ENCODE measurements around the gene ARHGEF18. TPM values are rescaled to one million over a fixed set of nuclear protein-coding genes. Genes with fewer than 3 reads are reported as not detected.

The ARHGEF18 gene
- total RNA-seq, 1 experiment from 2014 or later, result 38.3 TPM

DNA sequence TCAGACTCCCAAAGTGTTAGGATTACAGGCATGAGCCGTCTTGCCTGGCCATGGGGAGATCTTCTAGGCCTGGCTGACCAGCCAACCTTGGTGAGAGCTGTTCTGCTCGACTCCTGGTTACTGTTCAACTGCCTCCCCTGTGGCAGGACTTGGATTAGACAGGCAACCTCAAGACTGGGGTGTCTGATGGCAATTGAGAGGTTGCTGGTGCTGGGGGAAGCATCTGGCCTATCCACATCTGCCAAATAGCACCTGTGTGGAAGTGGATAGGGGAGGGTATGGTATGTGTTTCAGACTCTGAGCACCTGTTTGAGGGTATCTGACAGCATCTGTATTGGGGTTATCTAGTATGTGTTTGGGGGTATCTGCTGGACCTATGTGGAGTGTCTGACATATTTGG lies 44.7 kb downstream of the ARHGEF18 start:
- WGBS (ENCODE audit: extremely low coverage, insufficient read length, low lambda C conversion rate), result no CpG with 5 or more reads among the region's 2 CpGs

More for the DNA sequence above, 44.7 kb downstream of the ARHGEF18 start:
- Histone ChIP-seq H2AK5ac (ENCODE audit: insufficient read length, low read length) (no peak overlapping the region), H3K23ac (ENCODE audit: insufficient read length, low read depth, low read length) (no peak overlapping the region), H3T11ph (ENCODE audit: low read length) (no peak overlapping the region), H3K79me1 (ENCODE audit: insufficient read depth, low read depth, low read length, poor library complexity, severe bottlenecking) (no peaks in the 10 kb centered on the region), H2BK5ac (ENCODE audit: insufficient read length, low read length) (no peak overlapping the region), H2BK20ac (ENCODE audit: low read depth, low read length, poor library complexity, severe bottlenecking) (no peak overlapping the region), H3K4me1 (ENCODE audit: insufficient read depth, low read length) (no peaks in the 10 kb centered on the region; the same call in 1 of the 2 replicates), H4K91ac (ENCODE audit: insufficient read length, low read depth, low read length) (no peak overlapping the region), H3K14ac (ENCODE audit: insufficient read depth, low read length) (no peak overlapping the region), H3K9me3 (ENCODE audit: control insufficient read depth, low read depth, low read length) (no peaks in the 10 kb centered on the region), H3K27me3 (ENCODE audit: insufficient read depth, low read length) (no peaks in the 10 kb centered on the region), H3K23me2 (ENCODE audit: insufficient read length, low read depth, low read length, poor library complexity, severe bottlenecking) (peaks cover 10% of the 10 kb centered on the region), H3K18ac (ENCODE audit: insufficient read length, low read depth, low read length) (no peak overlapping the region), H3K4ac (ENCODE audit: low read depth, low read length) (no peak overlapping the region), H2AFZ (ENCODE audit: low read length) (no peak overlapping the region), H4K5ac (ENCODE audit: insufficient read length, low read depth, low read length) (no peak overlapping the region), H4K20me1 (ENCODE audit: control insufficient read depth, insufficient read depth, insufficient read length) (no peaks in the 10 kb centered on the region), H4K8ac (replicated peaks; ENCODE audit: insufficient read length, low read depth, low read length) (no peak overlapping the region), H3K4me2 (ENCODE audit: insufficient read depth, insufficient read length, low read length) (no peak overlapping the region), H2BK12ac (ENCODE audit: insufficient read length, low read depth, low read length) (no peak overlapping the region), H3K79me2 (ENCODE audit: insufficient read depth, low read length) (peaks cover 12% of the 10 kb centered on the region; the same call in 1 of the 2 replicates), H3K27ac (ENCODE audit: insufficient read length, low read depth, low read length) (no peak overlapping the region), H2BK120ac (ENCODE audit: low read depth, low read length, poor library complexity, severe bottlenecking) (no peak overlapping the region), H3K9ac (ENCODE audit: extremely low read depth, insufficient read length, low read length) (no peak overlapping the region), H3K56ac (ENCODE audit: insufficient read length, low read depth, low read length) (no peak overlapping the region), H2BK15ac (ENCODE audit: low read depth, low read length) (no peak overlapping the region)
- DNase-seq, result no peak
- Mint-ChIP-seq H3K4me3 (peak overlapping the region; percentile 89 to 93), H3K27ac (no peak overlapping the region), H3K36me3 (ENCODE audit: insufficient read depth in 1 of 3, low read depth in 3 of 3) (no peaks in the 10 kb centered on the region; a peak in 2 of 7 replicates), H3K27me3 (ENCODE audit: low read depth) (no peaks in the 10 kb centered on the region; the same call in 1 of the 2 replicates), H3K9me3 (no peaks in the 10 kb centered on the region; a peak in 2 of 5 replicates), H3K4me1 (peaks cover 6 to 15% of the 10 kb centered on the region in 2 experiments)
- TF ChIP-seq, protein P1, sequence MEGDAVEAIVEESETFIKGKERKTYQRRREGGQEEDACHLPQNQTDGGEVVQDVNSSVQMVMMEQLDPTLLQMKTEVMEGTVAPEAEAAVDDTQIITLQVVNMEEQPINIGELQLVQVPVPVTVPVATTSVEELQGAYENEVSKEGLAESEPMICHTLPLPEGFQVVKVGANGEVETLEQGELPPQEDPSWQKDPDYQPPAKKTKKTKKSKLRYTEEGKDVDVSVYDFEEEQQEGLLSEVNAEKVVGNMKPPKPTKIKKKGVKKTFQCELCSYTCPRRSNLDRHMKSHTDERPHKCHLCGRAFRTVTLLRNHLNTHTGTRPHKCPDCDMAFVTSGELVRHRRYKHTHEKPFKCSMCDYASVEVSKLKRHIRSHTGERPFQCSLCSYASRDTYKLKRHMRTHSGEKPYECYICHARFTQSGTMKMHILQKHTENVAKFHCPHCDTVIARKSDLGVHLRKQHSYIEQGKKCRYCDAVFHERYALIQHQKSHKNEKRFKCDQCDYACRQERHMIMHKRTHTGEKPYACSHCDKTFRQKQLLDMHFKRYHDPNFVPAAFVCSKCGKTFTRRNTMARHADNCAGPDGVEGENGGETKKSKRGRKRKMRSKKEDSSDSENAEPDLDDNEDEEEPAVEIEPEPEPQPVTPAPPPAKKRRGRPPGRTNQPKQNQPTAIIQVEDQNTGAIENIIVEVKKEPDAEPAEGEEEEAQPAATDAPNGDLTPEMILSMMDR (conservative IDR thresholded peaks at IDR 0.05), result no peak

All from H9 (cell line).